ENCODE measurements around the gene RGS19. TPM values are rescaled to one million over a fixed set of nuclear protein-coding genes. Genes with fewer than 3 reads are reported as not detected.

RGS19 gene
- total RNA-seq, 4 donors from 2014 or later, result 7.4 to 14.4 (median 11.0) TPM

DNA sequence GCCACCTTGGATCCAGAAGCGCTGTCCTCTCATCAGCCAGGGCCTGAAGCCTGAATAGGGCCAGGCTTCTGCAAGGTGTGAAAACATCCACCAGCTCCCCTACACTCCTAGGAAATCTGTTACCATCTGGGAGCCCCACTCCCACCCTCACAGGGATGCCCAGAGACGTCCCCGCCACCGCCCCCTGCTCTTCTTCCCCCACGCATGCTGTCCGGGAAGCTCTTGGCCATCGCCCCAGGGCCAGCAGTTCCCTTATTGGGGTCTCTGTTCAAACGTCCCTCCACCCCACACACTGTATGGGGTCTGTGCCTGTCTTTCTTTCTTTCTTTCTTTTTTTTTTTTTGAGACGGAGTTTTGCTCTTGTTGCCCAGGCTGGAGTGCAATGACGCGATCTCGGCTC is 3.8 kb downstream of the RGS19 start:
- peaks cover 16 to 56% (median 33%) of the 10 kb centered on the region in 3 donors for H3K4me1 ChIP-seq
- H3K4me3 ChIP-seq, result no peak overlapping the region
- peaks cover 4 to 45% (median 10%) of the 10 kb centered on the region in 3 donors for H3K36me3 ChIP-seq
- H3K27me3 ChIP-seq, result no peaks in the 10 kb centered on the region
- intact Hi-C loops (cut with DNase I), result no loop called here
- 88 to 89% methylated on average over 8 to 11 of the region's 12 CpGs for WGBS, 2 donors
- TF ChIP-seq, protein P1, sequence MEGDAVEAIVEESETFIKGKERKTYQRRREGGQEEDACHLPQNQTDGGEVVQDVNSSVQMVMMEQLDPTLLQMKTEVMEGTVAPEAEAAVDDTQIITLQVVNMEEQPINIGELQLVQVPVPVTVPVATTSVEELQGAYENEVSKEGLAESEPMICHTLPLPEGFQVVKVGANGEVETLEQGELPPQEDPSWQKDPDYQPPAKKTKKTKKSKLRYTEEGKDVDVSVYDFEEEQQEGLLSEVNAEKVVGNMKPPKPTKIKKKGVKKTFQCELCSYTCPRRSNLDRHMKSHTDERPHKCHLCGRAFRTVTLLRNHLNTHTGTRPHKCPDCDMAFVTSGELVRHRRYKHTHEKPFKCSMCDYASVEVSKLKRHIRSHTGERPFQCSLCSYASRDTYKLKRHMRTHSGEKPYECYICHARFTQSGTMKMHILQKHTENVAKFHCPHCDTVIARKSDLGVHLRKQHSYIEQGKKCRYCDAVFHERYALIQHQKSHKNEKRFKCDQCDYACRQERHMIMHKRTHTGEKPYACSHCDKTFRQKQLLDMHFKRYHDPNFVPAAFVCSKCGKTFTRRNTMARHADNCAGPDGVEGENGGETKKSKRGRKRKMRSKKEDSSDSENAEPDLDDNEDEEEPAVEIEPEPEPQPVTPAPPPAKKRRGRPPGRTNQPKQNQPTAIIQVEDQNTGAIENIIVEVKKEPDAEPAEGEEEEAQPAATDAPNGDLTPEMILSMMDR (IDR thresholded peaks at IDR 0.05), result no peak
- TF ChIP-seq POLR2A (IDR thresholded peaks at IDR 0.05), result no peak
- no peaks in the 10 kb centered on the region for H3K9me3 ChIP-seq
- no peak overlapping the region for H3K27ac ChIP-seq
- DNase-seq, result no peak

DNA sequence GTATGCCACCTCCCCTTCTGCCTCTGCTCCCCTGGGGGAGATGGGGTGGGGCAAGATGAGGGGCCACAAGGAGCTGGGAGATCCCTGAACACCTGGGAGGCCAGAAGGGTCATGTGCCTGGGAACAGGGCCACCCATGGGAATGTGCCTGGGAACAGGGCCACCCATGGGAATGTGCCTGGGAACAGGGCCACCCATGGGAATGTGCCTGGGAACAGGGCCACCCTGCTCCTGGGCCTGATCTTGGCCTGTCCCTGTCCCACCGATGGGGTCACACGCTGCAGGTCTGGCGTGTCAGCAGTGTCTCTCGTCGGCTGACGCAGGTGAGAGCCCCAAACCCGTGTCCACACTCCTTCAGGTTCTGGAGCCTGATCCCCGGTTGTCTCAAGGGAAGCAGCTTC is 4.4 kb downstream of the RGS19 start:
- intact Hi-C loops (cut with DNase I), result no loop called here
- peaks cover 16 to 50% (median 33%) of the 10 kb centered on the region in 3 donors for H3K4me1 ChIP-seq
- no peak overlapping the region for H3K27ac ChIP-seq
- H3K36me3 ChIP-seq, result peaks cover 4 to 49% (median 10%) of the 10 kb centered on the region in 3 donors
- H3K9me3 ChIP-seq, result no peaks in the 10 kb centered on the region
- H3K27me3 ChIP-seq, result no peaks in the 10 kb centered on the region
- no peak for TF ChIP-seq POLR2A (IDR thresholded peaks at IDR 0.05)
- TF ChIP-seq, protein P1 (IDR thresholded peaks at IDR 0.05), result no peak
- WGBS, 2 donors, result 83 to 87% methylated on average over 4 to 7 of the region's 8 CpGs
- DNase-seq, result no peak
- no peak overlapping the region for H3K4me3 ChIP-seq

DNA sequence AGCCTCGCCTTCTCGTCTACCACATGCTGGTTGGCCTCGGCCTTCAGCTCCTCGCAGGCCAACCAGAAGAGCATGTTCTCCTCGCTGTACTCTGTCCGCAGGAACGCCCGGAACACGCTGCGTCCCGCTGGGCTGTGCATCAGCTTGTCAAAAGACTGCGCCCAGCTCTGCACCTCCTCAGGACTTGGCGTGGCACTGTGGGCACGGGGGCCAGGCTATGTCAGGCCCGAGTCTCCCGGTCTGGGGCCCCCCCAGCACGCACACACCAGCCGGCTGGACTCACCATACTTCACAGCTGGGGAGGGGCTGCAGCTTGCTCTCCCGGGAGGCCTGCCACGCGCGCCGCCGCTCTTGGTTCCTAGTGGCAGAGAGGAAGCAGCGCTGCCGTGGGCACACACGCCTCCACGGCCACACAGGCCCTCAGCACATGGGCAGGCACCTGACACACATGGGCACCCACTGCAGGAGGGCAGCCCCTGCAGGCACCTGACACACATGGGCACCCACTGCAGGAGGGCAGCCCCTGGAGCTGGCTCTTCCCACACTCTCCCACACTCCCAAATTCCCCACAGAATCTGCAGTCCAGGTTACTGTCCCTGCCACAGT is 5.0 kb downstream of the RGS19 start:
- peaks cover 16 to 47% (median 29%) of the 10 kb centered on the region in 3 donors for H3K4me1 ChIP-seq
- intact Hi-C loops (cut with DNase I), result no loop called here
- H3K27me3 ChIP-seq, result no peaks in the 10 kb centered on the region
- no peaks in the 10 kb centered on the region for H3K9me3 ChIP-seq
- peaks cover 4 to 49% (median 10%) of the 10 kb centered on the region in 3 donors for H3K36me3 ChIP-seq
- DNase-seq, result no peak
- TF ChIP-seq, protein P1 (IDR thresholded peaks at IDR 0.05), result no peak
- H3K4me3 ChIP-seq, result no peak overlapping the region
- WGBS, 2 donors, result no CpG with 5 or more reads among the region's 28 CpGs
- H3K27ac ChIP-seq, result no peak overlapping the region

DNA sequence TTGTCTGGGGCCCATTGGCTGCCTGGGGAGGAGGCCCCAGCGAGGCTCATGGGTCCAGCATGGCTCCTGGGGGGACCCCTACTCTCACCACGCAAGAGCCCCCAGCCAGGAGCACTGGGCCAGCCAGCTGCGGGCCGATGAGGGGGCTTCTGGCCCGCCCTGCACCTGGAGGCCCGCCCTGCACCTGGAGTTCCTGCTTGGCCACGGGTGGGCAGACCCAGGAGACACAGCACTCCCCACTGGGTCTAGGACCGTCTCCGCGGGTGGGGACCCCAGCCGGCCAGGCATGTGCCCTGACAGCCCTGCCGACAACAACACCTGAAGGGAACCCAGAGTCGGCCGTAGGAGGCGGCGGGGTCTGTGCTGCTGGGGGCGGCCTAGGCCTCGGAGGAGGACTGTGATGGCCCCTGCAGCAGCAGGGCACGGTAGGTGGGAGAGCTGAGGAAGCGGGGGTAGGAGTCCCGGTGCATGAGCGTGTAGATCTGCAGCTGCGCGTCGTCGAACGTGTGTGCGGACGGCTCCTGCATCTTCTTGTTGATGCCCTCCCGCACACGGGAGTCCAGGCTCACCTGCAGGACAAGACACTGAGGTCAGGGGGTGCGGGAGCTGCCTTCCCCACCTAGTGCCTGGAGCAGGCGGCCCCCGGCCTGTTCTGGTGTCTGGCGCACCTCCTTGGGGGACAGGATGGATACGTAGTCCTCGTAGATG is 5.7 kb downstream of the RGS19 start:
- no peak for DNase-seq
- Histone ChIP-seq H3K9me3 (no peaks in the 10 kb centered on the region), H3K4me1 (peaks cover 10 to 40% (median 23%) of the 10 kb centered on the region in 3 donors), H3K27me3 (no peaks in the 10 kb centered on the region), H3K36me3 (peaks cover 4 to 49% (median 10%) of the 10 kb centered on the region in 3 donors), H3K27ac (no peak overlapping the region), H3K4me3 (no peak overlapping the region)
- intact Hi-C loops (cut with DNase I), result no loop called here
- TF ChIP-seq, protein P1 (IDR thresholded peaks at IDR 0.05), result no peak
- no peak for TF ChIP-seq POLR2A (IDR thresholded peaks at IDR 0.05)
- WGBS, 2 donors, result 89% methylated on average over 9 of the region's 37 CpGs; no CpG with 5 or more reads in 1 of the 2 donors

DNA sequence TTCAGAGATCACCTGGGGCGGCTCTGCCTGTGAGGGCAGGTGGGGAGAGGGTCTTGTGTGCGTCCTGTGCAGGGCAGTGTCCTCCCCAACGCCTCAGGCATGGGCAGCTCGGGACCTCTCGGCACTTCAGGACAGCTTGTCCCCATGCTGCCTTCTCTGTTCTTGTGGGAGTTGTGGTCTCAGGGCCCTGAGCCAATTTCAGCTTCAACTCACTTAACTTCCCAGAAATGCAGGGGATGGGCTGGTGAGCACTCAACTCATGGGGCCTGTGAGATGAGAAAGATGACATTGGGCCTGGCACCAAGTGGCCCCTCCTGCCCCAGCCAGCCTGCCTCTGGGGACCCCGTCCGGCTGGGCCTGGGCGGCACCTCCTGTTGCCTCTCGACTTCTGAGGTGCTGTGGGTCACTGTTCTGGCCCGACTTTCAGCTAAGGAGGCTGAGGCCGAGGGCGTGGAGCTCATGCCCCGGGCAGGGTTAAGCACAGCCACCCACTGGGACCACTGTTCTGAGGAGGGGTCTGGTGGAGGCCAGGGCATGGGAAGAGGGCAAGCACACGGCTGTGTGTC is 6.7 kb downstream of the RGS19 start:
- Histone ChIP-seq H3K9me3 (no peaks in the 10 kb centered on the region), H3K27me3 (no peaks in the 10 kb centered on the region), H3K4me3 (no peak overlapping the region), H3K4me1 (peaks cover 0 to 30% (median 14%) of the 10 kb centered on the region in 3 donors), H3K36me3 (peaks cover 4 to 49% (median 10%) of the 10 kb centered on the region in 3 donors), H3K27ac (no peak overlapping the region)
- no peak for DNase-seq
- TF ChIP-seq, protein P1 (IDR thresholded peaks at IDR 0.05), result no peak
- no peak for TF ChIP-seq POLR2A (IDR thresholded peaks at IDR 0.05)
- intact Hi-C loops (cut with DNase I), result no loop called here
- WGBS, 2 donors, result 84% methylated on average over 6 of the region's 14 CpGs; no CpG with 5 or more reads in 1 of the 2 donors

Data from esophagus squamous epithelium (tissue), 5 donors.